Glomerular endothelial cell (primary cell): ENCODE measurements around the gene PRKG1. TPM values are rescaled to one million over a fixed set of nuclear protein-coding genes. Genes with fewer than 3 reads are reported as not detected.
"Not testable (repeated sequence)": the region's sequence is repeated elsewhere in the genome, so short reads cannot be mapped to it uniquely, and the experiment has no call there.

Experiments
- DNase-seq: peaks from one replicate; pipeline ENCODE4 v3.0.0-alpha.2; 2011; ENCODE audit warnings: low read depth, low spot score; ENCODE audit errors: extremely low read depth
- total RNA-seq: library from RNA; depleted of rRNA; stranded (reverse); fragments of >200 nt; gene quantifications from 2 replicates; pipeline ENCODE4 v1.2.3, GENCODE V29; 2015

PRKG1 gene
- total RNA-seq, 1 donor from 2014 or later: 4.9 TPM

DNA sequence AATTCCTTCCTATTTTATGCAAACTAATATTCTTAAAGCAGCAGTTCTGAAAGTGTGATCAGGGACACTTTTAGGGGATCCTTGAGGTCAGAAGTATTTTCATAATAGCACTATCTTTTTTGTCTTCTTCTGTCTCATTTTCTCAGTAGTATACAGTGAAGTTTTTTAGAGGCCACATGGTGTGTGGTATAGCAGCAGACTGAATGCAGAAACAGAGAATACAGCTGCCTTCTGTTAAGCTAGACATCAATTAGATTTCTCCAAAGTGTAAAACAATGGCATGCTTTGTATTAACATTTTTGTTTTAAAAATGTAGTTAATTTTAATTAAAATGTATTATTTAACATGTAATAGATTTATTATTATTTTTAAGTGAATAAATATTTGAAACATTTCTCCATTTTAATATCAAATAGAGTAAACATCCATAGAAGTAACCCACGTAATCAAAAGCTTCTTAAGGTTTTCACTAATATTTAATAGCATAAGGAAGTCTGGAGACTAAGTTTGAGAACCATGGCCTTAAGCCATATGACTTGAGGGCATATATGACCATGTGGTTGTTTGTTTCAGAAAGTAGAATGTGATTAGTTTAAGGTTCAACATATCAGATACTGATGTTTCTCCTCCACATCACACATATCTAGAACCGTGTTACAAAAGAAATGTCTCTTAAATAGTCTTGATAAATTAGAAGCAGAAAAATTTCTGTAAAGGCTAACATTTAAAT is 94.0 kb downstream of the PRKG1 start:
- no peak for DNase-seq

GRCh38 chr10:51169111-51169510 is 94.8 kb downstream of the PRKG1 start:
- no peak for DNase-seq

GRCh38 chr10:51170518-51171245 is 96.4 kb downstream of the PRKG1 start:
- no peak for DNase-seq

- DNase-seq: no peak
Measured at GRCh38 chr10:51171946-51172345, 97.7 kb downstream of the PRKG1 start.

GRCh38 chr10:51176976-51177695 is 102.8 kb downstream of the PRKG1 start:
- no peak for DNase-seq

DNA sequence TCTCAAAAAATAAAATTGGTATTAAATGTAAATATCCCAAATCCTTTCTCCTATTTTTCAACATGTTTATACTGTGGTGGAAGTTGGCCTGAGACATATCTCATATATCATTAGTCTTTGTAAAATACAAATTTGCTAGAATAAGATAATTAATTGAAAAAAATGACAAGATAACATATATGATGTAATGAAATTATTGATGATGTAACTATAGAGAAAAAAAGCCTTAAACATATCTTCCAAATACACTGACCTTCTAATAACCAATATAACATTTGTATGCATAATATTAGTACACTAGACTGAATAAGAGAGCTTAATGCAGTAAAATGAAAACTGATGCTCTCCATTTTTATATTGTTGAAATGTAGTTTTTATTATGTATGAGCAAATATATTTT is 104.3 kb downstream of the PRKG1 start:
- no peak for DNase-seq

DNA sequence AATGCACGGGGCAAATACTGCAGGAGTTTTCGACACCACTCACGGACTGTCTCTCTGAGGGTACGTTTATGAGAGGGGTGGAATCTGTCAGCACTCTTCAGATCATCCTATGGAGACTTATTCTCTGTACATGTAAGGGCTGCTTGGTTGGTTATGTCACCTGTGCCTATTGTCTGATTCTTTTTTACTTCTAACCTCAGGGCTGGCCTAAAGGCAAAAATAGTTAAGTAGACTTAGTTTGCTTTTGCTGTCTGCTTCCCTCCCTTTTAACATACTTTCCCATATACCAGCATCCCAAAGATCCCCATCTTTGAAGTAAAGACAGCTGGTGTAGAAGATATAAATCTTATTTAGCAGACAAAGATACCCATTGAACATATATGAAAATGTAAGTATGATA is 105.9 kb downstream of the PRKG1 start:
- DNase-seq: no peak

DNA sequence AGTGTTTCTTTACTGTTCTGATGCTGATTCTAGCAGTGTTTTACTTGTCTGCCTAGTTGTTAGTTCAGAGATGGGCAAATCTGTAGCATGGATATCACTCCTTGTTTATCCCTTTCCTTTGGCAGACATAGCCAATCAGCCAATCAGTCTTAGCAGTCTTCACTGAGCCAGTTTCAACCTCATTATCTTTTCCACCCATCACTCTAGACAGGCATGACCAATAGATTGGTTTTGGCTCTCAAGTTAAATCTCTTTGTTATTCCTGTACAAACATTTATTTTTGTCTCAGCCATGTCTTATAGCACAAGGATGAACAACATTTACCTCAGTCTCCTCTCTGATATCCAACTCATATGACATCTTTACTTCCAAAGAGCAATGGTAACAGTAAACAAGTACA is 109.5 kb downstream of the PRKG1 start:
- DNase-seq: no peak

- no peak for DNase-seq
Measured at GRCh38 chr10:51186361-51186760, 112.1 kb downstream of the PRKG1 start.

DNA sequence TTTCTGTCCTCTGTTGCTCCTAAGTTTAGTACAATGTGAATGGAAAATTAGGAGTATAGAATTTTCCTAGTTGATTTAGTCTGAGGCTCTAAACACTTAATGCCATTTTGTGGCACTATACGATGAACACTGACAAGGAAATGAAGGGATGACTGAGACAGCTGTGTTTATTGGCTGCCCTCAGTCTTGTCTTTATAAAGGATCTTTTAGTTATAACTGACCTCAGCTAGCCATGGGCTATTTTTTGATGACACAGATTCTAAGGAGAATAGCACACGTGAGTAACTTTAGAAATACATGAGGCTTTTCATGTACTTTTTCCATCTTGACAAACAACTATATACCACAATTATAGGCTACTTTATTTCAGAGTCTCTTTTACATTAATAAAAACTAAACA is 113.7 kb downstream of the PRKG1 start:
- DNase-seq: no peak

DNA sequence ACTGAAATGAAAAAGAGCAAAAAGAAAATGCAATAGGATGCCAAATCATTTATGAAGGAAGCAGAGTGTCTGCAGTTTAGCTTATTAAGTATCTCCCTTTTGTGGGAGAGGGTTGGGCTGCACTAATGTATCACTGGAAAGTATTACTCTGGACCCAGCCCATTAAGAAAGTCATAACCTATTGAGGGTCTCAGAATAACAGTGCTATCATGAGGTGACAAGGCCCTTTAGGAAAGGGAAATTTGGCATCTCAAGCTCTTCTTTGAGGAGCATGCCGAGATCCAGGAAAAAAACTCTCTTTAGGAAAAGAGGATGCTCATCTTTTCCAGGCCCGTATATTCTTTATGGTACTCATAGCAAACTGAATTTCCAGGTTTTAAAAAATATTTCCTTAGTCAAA is 114.6 kb downstream of the PRKG1 start:
- no peak for DNase-seq

DNA sequence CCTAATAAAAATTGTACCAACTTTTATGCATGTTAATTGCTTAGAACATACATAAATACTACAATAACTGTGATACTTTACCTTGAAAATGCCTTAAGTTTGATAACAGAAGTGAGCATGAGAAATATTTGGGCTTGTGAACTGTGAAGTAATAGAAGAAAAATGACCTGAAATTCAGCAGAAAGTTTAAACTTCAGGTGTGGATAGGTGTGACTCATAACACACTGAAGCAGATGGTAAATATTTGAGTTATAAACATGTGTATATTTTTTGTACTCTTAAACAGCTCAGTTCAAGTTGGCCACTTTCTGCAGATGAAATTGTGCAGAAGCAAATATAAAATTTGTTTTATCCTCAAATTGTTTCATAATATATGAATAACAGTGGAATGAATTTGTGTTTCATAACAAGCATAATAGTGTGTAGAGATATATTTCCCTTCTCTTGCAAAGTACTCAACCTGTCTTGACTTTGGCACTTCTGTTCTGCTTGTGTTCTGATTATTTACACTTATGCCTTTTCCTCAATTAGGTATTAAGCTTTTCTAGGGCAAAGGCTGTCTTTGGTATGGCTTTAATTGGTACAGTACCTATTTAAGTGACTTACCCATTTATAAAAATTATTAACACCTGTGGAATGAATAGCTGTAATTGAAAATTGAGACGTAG is 122.4 kb downstream of the PRKG1 start:
- no peak for DNase-seq

DNA sequence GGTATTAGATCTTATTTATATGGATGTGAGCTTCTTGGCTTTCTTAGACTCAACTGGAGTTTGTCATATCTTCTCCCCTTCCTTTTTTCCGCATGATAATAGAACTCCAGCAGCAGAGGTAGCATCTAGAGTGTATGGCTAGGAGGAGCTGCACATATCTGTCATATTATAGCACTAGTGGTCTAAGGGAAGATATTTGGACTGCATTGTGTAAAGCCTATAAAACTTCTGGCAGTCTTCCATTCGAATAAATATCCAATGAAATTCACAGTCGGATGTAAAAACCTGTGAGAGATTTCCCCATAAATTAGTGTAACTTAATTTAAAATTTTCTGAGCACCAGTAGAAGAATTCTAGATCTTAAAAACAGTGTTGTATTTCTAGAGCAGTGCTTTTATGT is 123.9 kb downstream of the PRKG1 start:
- no peak for DNase-seq

- DNase-seq: no peak
Measured at GRCh38 chr10:51201947-51202346, 127.7 kb downstream of the PRKG1 start.

DNA sequence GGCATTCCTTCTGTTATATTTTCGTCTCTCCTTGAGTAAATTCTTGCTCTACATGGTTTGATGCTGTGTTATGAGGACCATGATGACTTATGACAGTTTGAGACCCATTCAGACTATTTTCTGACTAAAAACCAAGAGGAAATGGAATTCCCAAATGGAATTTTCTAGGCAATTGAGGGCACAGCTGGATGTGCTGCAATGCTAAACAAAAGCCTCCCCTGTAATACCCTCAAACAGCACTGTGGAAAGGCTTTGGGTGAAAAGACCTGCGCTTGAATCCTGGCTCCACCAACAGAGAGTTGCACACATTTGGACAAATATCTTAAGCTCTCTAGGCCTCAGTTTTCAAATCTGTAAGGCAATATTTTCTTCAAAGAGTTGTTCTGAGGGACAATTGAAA is 129.1 kb downstream of the PRKG1 start:
- DNase-seq: no peak

DNA sequence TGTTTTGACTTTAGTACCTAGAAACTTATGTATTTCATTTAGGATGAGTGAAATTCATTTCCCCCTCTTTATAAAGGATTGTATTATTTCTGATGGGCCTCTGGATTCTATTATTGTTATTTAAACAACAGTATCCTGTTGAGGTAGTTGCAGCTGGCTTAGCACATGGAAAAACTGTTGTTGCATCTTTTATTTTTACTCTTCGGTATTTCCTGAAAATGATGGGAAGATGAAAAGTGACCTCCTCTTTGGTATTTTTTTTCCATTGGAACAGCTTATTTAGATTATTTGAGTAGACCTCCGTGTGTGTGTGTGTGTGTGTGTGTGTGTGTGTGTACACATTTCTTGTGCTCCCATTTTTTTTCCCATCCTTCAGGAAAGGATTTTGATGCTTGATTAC is 129.8 kb downstream of the PRKG1 start:
- no peak for DNase-seq

DNA sequence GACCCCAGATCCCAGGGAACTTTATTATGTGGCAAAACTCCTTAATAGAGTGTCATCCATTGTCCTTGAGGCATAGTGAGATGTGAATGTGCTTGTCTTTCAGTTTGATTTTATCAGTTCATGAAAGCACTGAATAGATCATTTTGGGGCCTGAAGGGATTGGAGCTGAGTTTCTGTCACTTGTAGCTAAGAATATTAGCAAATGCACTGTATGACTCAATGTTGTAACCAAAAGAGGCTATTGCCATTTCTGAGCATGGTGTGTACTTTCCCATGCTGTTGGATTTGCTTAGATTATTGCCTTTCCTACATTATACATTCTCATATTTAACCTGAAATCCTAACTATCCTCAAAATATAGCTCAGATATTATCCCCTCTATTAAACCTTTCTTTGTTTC is 130.4 kb downstream of the PRKG1 start:
- no peak for DNase-seq

- DNase-seq: no peak
Measured at GRCh38 chr10:51206500-51206899, 132.2 kb downstream of the PRKG1 start.

- DNase-seq: not testable (repeated sequence)
Measured at GRCh38 chr10:51212937-51213336, 138.7 kb downstream of the PRKG1 start.

- no peak for DNase-seq
Measured at GRCh38 chr10:51214207-51215196, 140.2 kb downstream of the PRKG1 start.
